GM11168 (cell line): ENCODE results near the gene ZBTB21.

Experiments
- in situ Hi-C: fragments of 300-500 bp; cut with MboI; formaldehyde crosslinking; loops from one replicate; pipeline ENCODE4 v1.12.0; 2022; ENCODE audit warnings: low sequenced_read_pairs; ENCODE audit not compliant: unreplicated experiment

ZBTB21 gene

DNA sequence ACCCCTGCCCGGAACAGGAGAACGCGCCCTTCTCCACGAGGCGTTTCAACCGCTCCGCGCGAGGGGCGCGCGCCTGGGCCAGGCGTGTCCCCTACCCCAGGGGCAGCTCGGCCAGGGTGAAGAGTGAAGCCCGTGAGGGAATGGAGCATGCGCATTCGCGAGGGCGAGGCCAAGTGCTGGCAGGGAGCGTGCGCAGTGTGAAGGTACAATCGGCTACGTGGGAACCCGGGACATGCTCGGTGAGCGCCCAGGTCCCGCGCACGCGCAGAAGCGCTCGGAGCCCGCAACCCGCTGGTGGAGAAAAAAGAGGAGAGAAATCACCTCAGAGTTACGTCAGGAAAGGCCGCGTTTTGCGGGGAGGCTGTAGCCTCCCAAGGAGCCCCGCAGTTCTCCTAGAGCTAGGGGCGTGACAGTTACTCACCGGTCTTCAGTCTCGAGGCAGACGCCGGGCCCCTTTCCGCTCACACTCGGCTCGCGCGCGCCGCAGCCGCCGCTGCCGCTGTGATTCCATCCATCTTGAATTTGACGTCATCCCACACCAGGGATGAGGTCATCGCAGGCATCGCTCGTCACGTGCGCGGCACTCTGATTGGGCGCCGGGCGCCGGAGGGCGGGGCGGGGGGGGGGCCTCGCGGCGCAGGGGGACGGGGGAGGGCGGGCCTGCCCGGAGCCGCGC is at the start of gene ZBTB21:
Gene ZBTB21, minus strand, starts transcription at position 530 of the 676 bp plus-strand sequence. CDS start 16,265 bp downstream, outside the sequence.
- in situ Hi-C loops: loop anchor here (10.0 kb wide), 1 partner anchor 105 kb away; no protein-coding TSS in a partner anchor

GRCh38 chr21:42059721-42060120 is 49.6 kb upstream of the ZBTB21 start:
- in situ Hi-C loops: no loop called here

DNA sequence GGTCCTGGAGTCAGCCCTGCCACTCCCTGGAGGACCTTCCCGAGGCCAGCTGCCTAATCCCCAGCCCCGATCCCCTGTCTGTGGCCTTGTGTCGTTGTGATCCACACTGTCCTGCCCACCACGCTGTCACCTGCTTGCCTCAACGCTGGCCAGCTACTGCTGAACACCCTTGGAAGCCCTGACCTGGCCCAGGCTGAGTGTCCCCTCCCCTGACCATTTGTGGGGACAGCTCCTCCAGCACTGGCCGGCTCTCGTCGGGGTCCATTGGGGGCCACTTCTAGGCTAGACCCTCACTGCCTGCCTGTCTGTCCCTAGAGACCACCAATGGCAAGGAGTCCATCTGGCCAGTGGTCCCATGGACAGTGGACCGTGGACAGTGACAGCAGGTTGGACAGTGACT is 49.0 kb upstream of the ZBTB21 start:
- in situ Hi-C loops: no loop called here

- in situ Hi-C loops: no loop called here
These were observed 48.5 kb upstream of the ZBTB21 start for GRCh38 chr21:42058631-42059111.

GRCh38 chr21:42057851-42058437 is 47.8 kb upstream of the ZBTB21 start:
- in situ Hi-C loops: no loop called here

- in situ Hi-C loops: no loop called here
These were observed 47.0 kb upstream of the ZBTB21 start for GRCh38 chr21:42056996-42057689.

DNA sequence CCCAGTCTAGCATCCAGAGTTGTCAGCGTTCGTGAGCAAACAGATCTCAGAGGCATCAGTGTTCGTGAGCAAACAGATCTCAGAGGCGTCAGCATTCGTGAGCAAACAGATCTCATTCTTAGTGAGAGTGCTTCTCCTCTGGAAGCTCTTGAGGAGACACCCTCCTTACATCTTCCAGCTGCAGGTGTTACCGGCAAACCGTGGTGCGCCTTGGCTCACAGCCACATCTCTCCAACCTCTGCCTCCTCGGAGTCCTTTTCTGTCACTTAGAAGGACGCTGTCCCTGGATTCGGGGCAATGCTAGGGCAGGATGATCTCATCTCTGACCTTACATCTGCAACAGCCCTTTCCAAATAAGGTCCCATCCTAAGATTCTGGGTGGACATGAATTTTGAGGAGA is 46.3 kb upstream of the ZBTB21 start:
- in situ Hi-C loops: no loop called here

DNA sequence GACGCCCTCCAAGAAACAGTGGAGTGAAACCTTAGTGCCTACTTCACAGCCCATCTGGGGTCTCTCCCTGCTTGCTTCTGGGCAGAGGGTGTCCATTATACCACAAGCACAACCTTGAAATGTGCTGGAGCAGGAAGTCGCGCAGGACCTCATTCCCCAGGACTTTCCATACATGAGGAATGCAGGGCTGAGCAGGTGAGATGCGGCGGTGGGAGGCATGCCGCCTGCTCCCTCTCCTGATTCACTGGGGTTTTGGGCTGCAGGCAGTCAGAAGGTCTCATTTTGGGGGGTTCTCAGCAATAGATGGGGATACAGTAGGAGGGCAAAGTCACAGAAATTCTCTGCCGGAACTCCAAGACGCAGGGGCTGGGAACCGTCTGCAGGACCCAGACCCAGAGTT is 45.3 kb upstream of the ZBTB21 start:
- in situ Hi-C loops: no loop called here

DNA sequence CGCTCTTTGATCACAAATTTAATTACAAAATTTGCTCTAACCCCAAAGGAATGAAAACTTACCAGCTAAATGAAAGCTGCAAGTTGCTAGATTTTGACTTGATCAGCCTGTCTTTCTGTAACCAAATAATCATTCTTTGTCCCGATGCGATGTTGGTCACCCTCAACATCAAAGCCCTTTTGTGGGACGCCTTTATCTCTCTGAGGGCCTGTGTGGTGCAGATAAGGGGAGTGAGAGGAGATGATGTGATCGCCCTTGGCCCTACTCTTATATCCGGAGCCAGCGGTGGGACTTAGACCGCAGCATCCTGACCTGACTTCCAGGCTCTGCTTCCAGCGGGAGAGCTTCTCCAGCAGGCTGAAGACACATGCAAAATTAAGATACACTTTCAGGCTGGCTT is 41.6 kb upstream of the ZBTB21 start:
- in situ Hi-C loops: no loop called here

DNA sequence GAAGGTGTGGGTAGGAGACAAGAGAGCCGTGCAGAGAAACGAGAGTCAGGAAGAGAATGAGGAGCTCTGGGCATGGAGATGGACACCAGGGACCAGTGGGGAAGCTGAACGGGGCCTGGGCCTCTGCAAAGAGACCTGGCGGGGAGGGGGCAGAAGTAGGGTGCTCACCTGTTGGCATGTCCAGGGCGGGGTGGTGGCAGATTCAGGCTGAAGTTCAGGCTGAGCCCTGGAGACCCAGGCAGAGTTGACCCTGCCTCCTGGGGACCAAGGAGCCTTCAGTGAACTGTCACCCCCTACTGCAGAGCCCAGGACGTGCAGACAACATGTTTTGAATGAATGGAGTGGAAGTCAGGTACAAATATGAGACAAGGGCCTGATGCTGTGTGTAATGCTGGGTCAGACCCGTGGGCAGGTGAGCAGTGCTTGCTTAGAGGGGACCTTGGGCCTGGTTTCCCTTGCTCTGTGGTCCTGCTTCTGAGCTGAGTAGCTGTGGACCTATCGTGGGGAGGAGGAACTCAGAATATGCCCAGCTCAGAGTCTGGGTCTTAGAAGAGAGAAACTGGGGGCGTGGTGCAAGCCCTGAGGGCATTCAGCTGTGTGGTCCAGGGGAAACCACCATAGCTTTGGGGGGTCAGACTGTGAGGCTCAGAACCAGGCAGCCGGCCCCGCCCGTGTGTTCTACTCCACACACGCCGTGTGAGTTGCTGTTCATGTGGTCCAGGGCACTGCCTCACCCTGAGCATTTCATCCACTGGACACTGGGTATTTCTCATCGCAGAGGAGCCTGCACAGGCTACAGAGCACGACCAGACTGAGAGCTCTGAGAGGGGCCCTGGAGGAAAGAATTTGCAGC is 39.6 kb upstream of the ZBTB21 start:
- in situ Hi-C loops: no loop called here

GRCh38 chr21:42048870-42049577 is 38.9 kb upstream of the ZBTB21 start:
- in situ Hi-C loops: no loop called here

- in situ Hi-C loops: no loop called here
These were observed 37.9 kb upstream of the ZBTB21 start for GRCh38 chr21:42047821-42048613.

DNA sequence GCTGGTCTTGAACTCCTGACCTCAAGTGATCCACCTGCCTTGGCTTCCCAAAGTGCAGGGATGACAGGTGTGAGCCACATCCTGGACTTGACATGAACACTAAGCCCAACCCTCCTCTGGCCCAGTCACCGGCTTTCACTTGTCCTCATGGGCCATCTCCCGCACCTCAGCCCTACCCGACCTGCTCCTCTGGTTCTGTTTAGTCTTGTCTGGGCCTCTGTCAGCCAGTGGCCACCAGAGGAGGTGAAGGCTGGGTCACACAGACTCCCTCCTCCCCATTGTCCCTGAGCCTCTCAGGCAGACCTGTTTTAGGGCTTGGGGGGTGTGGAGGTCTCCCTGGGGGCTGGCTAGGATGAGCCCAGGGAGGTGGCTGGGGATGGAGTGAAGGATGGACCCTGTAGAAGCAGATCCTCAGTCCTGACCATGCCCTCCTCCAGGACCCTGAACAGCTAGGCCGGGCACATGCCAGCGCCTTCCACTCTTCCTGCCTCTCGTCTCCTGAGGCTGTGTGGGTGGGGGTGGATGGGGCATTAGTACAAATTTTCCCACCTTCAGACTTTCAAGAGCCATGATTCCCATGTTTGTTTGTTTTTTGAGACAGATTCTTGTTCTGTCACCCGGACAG is 34.8 kb upstream of the ZBTB21 start:
- in situ Hi-C loops: no loop called here

DNA sequence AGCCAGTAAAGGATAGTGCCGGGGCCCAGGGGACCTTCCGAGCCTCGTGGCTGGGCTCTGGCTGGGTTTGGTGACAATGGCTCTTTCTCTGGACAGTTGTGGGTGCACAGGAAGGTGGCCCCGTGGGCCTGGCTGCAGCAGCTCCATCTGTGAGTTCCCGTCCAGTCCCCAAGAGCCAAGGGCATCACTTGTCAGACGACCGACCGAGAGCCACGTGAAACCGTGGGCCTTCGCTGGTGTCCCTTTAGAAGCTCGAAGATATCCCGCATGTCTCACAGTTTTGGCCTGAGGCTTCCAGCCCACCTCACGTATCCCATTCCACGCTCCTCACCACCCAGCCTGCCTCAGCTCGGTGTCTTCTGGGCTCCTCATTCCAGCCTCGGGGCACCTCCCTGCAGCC is 33.8 kb upstream of the ZBTB21 start:
- in situ Hi-C loops: no loop called here

DNA sequence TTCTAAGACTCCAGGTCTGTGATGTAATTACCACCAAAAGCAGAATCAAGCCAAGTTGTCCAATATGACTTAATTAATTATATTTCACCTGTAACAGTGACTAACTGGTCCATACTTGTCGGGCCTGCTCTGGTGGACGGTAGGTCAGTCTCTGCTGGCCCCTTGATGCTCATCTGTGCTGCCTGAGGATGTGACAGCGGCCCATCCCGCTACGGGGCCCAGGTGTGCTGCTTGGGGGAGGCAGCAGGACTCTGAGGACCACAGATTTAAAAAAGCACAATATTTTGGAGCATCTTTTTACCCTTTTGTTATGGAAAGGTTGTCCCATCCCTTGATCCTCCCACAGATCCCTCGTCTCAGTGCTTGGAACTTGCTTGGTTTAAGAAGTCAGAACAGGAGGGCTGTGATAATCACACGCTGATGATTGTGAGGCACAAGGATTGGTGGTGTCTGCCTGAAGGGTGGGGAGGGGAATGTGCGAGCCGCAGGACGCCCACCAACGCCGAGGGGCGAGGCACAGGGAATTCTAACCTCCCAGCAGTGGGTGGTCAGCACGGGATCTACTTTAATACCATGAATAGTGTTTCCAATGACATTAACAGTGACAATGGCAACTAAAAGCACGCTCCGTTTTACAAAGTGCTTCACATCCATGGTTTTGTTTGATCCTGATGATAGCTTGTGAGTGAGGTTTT is 33.2 kb upstream of the ZBTB21 start:
- in situ Hi-C loops: no loop called here

GRCh38 chr21:42042651-42043050 is 32.5 kb upstream of the ZBTB21 start:
- in situ Hi-C loops: no loop called here

DNA sequence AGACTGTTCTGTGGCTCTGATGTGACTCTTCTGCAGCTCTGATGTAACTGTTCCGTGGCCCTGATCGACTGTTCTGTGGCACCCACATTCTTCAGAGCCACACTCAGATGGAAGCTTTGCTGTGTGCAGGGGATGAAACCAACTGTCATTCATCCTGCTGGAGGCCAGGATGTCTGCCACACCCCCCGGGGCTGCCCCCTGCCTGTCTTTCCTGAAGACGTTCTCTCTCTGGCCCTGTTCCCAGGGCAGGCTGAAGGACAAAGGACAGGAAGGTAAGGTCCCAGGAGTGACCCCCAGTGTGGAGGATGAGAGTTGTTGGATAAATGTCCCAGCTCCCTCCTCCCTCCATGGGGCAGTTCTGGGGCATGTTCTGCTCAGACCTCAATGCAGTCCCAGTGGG is 31.6 kb upstream of the ZBTB21 start:
- in situ Hi-C loops: no loop called here

DNA sequence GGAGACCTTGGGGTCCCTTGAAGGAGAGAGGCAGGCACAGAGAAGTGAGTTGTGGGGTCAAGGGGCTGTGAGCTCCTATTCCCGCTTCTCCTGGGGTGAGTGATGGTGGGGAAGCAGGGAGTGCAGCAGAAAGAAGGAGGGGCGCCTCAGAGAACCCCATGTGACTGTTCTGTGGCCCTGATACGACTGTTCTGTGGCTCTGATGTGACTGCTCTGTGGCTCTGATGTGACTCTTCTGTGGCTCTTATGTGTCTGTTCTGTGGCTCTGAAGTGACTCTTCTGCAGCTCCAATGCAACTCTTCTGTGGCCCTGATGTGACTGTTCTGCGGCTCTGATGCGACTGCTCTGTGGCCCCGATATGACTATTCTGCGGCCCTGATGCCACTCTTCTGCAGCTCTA is 31.1 kb upstream of the ZBTB21 start:
- in situ Hi-C loops: no loop called here
